Measurements from ENCODE around the gene MMP14. TPM values are rescaled to one million over a fixed set of nuclear protein-coding genes. Genes with fewer than 3 reads are reported as not detected.

The MMP14 gene
- total RNA-seq, 1 experiment from 2014 or later = 34.8 TPM

- H3K9me2 ChIP-seq (ENCODE audit: insufficient read depth) = no peaks in the 10 kb centered on the region
Observed at GRCh38 chr14:22813145-22813544, 23.2 kb upstream of the MMP14 start.

GRCh38 chr14:22814373-22814772 lies 22.0 kb upstream of the MMP14 start:
- no peaks in the 10 kb centered on the region for H4K20me1 ChIP-seq (ENCODE audit: insufficient read depth)
- TF ChIP-seq EZH2 (IDR thresholded peaks at IDR 0.05; ENCODE audit: low read depth) (no peak), CTCF (conservative IDR thresholded peaks at IDR 0.05) (no peak)
- H3K4me2 ChIP-seq = no peak overlapping the region
- H2AFZ ChIP-seq = no peak overlapping the region
- BruUV-seq (replicated peaks) = no TSS peak
- H3K36me3 ChIP-seq (ENCODE audit: low read depth) = no peaks in the 10 kb centered on the region
- H3K9me2 ChIP-seq (ENCODE audit: insufficient read depth) = no peaks in the 10 kb centered on the region
- no peak overlapping the region for H3K4me3 ChIP-seq
- no peaks in the 10 kb centered on the region for H3K79me2 ChIP-seq (ENCODE audit: low read depth)
- no peaks in the 10 kb centered on the region for H3K27me3 ChIP-seq (ENCODE audit: insufficient read depth, low read depth)
- ChIA-PET CTCF (interaction anchor here (0.6 kb wide), 1 partner anchor 9 kb away, joined by 7 read pairs; no protein-coding TSS in a partner anchor), POLR2A (ENCODE audit: unreplicated experiment) (no interaction called here)
- H3K4me1 ChIP-seq (replicated peaks; ENCODE audit: insufficient read depth) = peaks cover 12% of the 10 kb centered on the region
- H3K9me3 ChIP-seq (ENCODE audit: insufficient read depth, low read depth) = no peaks in the 10 kb centered on the region
- intact Hi-C loops (cut with micrococcal nuclease; ENCODE audit: unreplicated experiment) = no loop called here
- DNase-seq = no peak
- no peak overlapping the region for H3K27ac ChIP-seq
- H3F3A ChIP-seq (ENCODE audit: insufficient read depth, low read depth) = peaks cover 8% of the 10 kb centered on the region; the same call in 1 of the 2 replicates

More at GRCh38 chr14:22813145-22813544, 23.2 kb upstream of the MMP14 start:
- Histone ChIP-seq H3K79me2 (ENCODE audit: low read depth) (no peaks in the 10 kb centered on the region), H3F3A (ENCODE audit: insufficient read depth, low read depth) (no peaks in the 10 kb centered on the region), H2AFZ (no peak overlapping the region), H3K4me3 (no peak overlapping the region), H3K27me3 (ENCODE audit: insufficient read depth, low read depth) (no peaks in the 10 kb centered on the region), H3K4me1 (replicated peaks; ENCODE audit: insufficient read depth) (peaks cover 10% of the 10 kb centered on the region), H3K4me2 (no peak overlapping the region), H3K36me3 (ENCODE audit: low read depth) (no peaks in the 10 kb centered on the region), H3K9me3 (ENCODE audit: insufficient read depth, low read depth) (no peaks in the 10 kb centered on the region), H4K20me1 (ENCODE audit: insufficient read depth) (no peaks in the 10 kb centered on the region), H3K27ac (no peak overlapping the region)
- ChIA-PET POLR2A (ENCODE audit: unreplicated experiment) (interaction anchor here (0.6 to 0.7 kb wide), 3 partner anchors 19 to 214 kb away, joined by 3 to 9 read pairs (median 6); no protein-coding TSS in a partner anchor), CTCF (no interaction called here)
- DNase-seq = no peak
- TF ChIP-seq CTCF (conservative IDR thresholded peaks at IDR 0.05) = no peak
- TF ChIP-seq EZH2 (IDR thresholded peaks at IDR 0.05; ENCODE audit: low read depth) = no peak
- intact Hi-C loops (cut with micrococcal nuclease; ENCODE audit: unreplicated experiment) = no loop called here
- no TSS peak for BruUV-seq (replicated peaks)

GRCh38 chr14:22814941-22815713 lies 21.3 kb upstream of the MMP14 start, which contains the start of gene SLC7A7:
Gene SLC7A7, minus strand, starts transcription at chr14:22815435. Its CDS starts 2,037 bp downstream, at chr14:22813398.
- H3K27ac ChIP-seq = no peak within 1 kb of the TSS
- 0 out of 2 replicates have a peak within 1 kb of the TSS, but pooled peaks have one; percentile 7 for H3K4me2 ChIP-seq
- no TSS peak for BruUV-seq (replicated peaks)
- intact Hi-C loops (cut with micrococcal nuclease; ENCODE audit: unreplicated experiment) = no loop called here
- CTCF ChIA-PET = no interaction called here
- no peak for DNase-seq
- peaks cover 10% of the 10 kb centered on the region; the same call in 1 of the 2 replicates for H3F3A ChIP-seq (ENCODE audit: insufficient read depth, low read depth)
- TF ChIP-seq EZH2 (IDR thresholded peaks at IDR 0.05; ENCODE audit: low read depth) = no peak
- TF ChIP-seq CTCF (conservative IDR thresholded peaks at IDR 0.05) = no peak
- H3K4me3 ChIP-seq = no peak within 1 kb of the TSS
- no peaks in the 10 kb centered on the region for H3K9me3 ChIP-seq (ENCODE audit: insufficient read depth, low read depth)
- POLR2A ChIA-PET (ENCODE audit: unreplicated experiment) = interaction anchor here (0.6 kb wide), 1 partner anchor 216 kb away, joined by 3 read pairs; no protein-coding TSS in a partner anchor
- peaks cover 20% of the 10 kb centered on the region for H3K4me1 ChIP-seq (replicated peaks; ENCODE audit: insufficient read depth)
- H4K20me1 ChIP-seq (ENCODE audit: insufficient read depth) = no peaks in the 10 kb centered on the region
- no peak within 1 kb of the TSS for H2AFZ ChIP-seq
- H3K27me3 ChIP-seq (ENCODE audit: insufficient read depth, low read depth) = no peaks in the 10 kb centered on the region
- H3K9me2 ChIP-seq (ENCODE audit: insufficient read depth) = no peaks in the 10 kb centered on the region
- no peaks in the 10 kb centered on the region for H3K36me3 ChIP-seq (ENCODE audit: low read depth)
- no peaks in the 10 kb centered on the region for H3K79me2 ChIP-seq (ENCODE audit: low read depth)

All from PC-9 (cell line).